Fibroblast of skin of left quadriceps (primary cell): Measurements from ENCODE around the gene NFASC.

Experiments
- DNase-seq, 2 experiments: peaks; one replicate each; pipeline ENCODE4 v3.0.0-alpha.2; 2013; ENCODE audit warnings: low read depth in 2 of 2

NFASC gene

DNA sequence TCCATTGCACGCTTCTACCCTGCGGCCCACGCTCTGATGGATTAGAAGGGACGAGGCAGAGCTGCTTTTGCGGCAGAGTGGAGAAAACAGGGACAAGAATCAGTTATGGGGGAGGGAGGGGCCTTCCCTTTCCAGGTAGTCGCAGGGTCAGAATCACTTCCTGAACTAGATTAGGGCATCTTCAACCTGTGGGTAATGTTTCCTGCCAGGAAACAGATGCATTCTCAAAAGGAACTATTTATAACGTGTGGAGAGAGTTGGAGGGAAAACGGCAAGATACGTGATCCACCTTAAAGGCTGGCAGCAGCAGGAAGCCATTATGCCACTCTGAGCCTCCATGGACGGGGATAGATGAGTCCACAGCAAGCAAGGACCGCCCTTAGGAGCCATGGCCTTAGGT lies 112.5 kb downstream of the NFASC start:
- no peak for DNase-seq

DNA sequence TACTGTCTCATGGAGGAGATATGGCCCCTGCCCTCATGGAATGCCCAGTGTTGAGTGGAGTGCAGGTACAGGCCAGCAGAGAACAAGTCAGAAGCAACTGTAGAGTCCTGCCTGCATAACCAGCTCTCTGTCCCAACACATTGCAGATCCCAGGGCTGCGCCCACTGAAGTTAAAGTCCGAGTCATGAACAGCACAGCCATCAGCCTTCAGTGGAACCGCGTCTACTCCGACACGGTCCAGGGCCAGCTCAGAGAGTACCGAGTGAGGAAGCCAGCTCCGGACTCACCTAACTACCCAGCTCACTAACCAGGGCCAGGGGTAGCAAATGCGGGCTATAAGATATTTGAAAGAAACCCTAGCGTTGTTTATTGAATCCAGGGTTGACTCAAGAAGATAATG lies 113.2 kb downstream of the NFASC start:
- DNase-seq = no peak

DNA sequence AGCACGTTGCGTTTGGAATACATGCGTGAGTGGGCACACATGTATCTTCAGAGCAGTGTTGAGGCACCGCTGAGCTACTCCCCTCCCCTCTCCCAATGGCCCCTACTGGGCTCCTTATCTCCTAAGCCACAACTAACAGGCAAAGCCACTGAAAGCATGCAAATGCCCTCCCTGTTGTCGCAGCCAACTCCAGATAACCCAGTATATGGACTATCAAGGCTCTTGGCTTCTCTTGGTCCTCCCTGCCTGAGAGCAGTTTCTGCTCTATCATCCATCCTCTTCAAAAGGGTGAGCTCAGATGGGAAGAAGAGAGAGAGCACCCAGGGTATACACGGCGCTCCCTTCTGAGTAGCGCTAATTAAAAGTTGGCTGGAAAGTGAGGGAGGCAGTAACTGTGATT lies 113.8 kb downstream of the NFASC start:
- DNase-seq = no peak

DNA sequence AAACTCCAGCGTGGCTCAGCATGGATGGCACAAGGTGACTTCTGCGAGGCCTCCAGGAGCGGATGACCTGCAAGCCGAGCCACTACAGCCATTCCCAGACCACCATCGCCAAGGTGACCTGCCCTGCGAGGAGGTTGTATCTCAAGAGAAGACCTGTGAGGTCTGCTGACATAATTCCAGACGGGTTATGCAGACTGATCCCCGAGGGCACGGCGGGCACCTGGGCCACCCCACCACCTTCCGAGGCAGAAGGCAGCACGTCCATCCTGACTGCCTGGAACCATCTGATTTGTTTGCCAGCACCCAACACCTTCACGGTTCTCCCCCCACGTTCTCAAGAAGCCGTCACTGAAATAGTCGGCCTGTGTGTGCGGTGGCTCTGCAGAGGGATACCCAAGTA lies 115.5 kb downstream of the NFASC start:
- no peak for DNase-seq

DNA sequence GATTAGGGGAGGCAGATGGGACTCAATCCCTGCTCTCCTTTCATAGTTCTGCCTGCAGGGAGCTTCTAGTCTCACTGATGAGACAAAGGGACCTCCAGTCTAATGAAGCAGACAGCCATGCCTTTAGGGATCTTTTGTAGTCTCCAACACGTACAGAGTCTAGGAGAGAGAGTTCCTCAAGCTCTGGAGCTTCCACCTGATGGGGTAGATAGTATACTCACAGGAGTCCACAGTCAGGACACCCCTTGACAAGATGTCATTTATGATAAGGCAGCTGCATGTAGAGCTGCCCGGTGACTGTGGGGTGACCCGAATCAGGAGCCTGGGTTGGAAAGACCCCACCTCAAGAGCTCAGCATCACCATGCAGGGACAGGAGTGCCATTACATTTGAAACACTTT lies 117.0 kb downstream of the NFASC start:
- DNase-seq = no peak

DNA sequence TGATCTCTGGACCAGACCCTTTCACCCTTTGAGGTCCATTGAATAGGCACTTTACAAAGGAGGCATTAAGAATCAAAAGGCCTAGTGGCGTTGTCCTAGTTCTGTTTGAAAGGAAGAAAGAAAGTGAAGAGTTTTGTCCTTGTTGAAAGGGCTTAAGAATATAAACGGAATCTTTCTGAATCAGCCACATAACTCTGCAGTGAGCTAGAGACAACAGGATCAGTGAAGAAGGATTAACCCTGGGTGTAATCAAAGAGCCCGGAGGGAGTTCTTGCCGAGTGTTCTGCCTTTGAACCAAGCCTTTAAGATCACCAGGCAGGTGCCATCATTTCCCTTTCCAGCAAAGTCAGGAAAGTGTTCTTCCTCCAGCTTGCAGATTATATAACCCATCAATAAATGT lies 117.5 kb downstream of the NFASC start:
- DNase-seq = no peak

- DNase-seq = peak; percentile 37 to 51
Measured at GRCh38 chr1:204989266-204990058, 118.8 kb downstream of the NFASC start.

- no peak for DNase-seq
Measured at GRCh38 chr1:204990059-204990664, 119.5 kb downstream of the NFASC start.

GRCh38 chr1:204990721-204991341 lies 120.2 kb downstream of the NFASC start:
- DNase-seq = no peak

- no peak for DNase-seq
Measured at GRCh38 chr1:204991342-204991844, 120.7 kb downstream of the NFASC start.

- DNase-seq = no peak
Measured at GRCh38 chr1:204992201-204992997, 121.7 kb downstream of the NFASC start.

GRCh38 chr1:204992998-204993314 lies 122.3 kb downstream of the NFASC start:
- no peak for DNase-seq

DNA sequence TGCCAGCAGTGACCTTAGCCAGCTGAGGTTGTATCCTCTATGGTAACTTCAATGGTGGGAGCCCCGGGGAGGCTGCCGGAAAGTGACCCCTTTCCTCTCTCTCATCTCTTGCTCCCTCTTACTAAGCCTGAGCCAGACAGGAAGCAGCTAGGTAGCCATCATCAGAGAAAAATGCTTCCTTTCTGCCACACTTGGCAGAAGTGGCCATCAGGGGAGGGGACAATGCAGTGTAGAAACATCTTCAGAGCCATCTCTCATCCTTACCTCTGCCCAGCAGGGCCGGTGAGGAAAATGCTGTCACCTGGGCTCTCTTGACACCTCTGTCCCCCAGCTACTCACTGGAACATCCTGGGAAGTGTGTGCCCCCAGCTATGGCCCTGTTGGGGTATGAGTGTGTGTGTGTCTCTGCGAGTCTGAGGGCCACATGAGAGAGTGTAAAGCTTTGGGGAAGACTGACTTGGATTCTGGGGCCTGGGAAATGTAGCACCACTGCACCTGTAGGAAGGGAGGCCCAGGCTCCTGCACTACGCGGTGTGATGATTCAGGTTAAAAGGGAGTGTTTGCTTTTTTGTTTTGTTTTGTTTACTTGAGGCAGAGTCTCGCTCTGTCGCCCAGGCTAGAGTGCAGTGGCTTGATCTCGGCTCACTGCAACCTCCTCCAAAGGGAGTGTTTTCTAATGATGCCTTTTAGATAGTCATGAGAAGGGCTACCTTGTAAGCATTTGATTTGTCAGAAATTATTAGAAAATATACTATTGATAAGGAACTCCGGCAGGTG lies 123.6 kb downstream of the NFASC start:
- no peak for DNase-seq

GRCh38 chr1:204996981-204997380 lies 126.3 kb downstream of the NFASC start:
- no peak for DNase-seq

DNA sequence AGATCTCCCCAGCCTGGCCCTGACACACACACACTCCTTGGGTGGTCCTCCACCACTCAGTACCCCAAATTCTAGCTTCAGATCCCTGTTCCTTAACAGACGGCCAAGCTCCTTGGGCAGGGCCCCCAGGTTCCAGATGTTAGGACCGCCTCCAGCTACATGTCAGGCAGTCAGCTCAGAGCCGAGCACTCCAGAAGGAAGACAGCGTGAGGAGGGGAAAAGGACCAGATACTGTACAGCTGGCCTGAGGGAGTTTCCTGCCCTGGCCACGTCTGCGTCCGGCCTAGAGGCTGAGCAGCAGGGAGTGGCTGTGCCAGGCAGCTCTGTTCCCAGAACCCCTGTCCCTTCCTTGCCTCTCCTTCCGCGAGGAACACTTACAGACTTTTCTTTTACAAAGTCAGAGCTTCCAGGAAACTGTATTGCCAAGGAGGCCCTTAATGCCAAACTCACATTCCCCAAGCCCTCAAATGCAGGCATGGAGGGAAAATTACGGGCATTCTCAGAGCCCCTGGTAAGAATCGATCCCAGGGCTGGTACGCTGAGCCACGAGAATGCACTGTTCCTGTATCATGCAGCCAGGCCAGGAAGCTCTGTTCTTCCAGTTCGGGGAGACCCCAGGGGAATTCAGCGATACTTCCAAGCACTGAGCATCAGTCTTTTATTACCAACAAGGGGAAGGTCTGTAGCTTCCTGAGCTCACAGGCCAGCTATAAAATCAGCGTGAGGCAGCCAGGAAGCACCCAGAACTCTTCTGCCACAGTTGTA lies 127.1 kb downstream of the NFASC start:
- no peak for DNase-seq

DNA sequence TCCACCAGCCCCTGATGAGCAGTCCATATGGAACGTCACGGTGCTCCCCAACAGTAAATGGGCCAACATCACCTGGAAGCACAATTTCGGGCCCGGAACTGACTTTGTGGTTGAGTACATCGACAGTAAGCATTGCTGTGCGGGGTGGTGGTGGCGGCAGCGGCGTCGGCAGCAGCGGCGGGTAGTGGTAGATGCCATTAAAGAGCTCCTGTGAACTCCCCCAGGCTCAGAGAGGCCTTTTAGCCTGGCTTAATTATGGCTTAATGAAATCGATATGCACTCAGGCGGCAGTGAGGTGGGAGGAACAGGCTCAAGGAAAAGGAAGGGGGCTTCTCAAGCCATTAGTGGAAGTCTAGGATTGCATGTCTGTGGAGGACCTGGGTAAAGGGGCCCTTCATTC lies 130.5 kb downstream of the NFASC start:
- no peak for DNase-seq

GRCh38 chr1:205002705-205003104 lies 132.0 kb downstream of the NFASC start:
- DNase-seq = no peak

- DNase-seq = no peak
Measured at GRCh38 chr1:205003358-205004131, 132.9 kb downstream of the NFASC start.

DNA sequence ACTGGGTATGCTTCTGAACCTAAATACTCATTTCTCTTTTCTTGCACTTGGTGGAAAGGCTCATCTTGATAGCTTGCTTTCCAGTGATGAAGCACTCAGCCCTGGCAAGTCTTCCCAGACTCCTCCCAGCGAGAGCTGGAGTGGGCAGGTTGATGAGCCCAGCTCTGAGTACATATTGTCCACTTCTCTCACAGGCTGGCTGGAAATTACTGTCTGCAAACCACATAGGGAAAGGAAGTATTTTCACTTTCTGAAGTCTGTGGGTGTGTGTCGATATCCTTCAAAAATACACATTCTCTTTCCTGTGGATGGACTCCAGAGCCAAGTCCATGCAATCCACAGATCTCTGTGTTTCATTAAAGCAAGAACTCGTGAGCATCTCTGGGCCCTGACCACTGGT lies 133.7 kb downstream of the NFASC start:
- DNase-seq = no peak

- DNase-seq = no peak
Measured at GRCh38 chr1:205008896-205009295, 138.2 kb downstream of the NFASC start.
